Lower lobe of right lung (tissue), 2 donors: Measurements from ENCODE around the gene HCLS1. TPM values are rescaled to one million over a fixed set of nuclear protein-coding genes. Genes with fewer than 3 reads are reported as not detected.

ENCODE experiments used
- ATAC-seq, 2 donors: fragments of 200-7000 bp; cut with Tn5 transposase; one replicate each; pipeline ENCODE4 v1.9.1; 2020 to 2022; ENCODE audit warnings: mild to moderate bottlenecking in 2 of 2, moderate library complexity in 2 of 2
- DNase-seq: peaks from one replicate; pipeline ENCODE4 v3.0.0-alpha.2; 2020
- H3K27ac ChIP-seq: fragments of 200-600 bp; one replicate; pipeline ENCODE4 v1.8.0; 2022
- H3K27me3 ChIP-seq: fragments of 200-600 bp; one replicate; pipeline ENCODE4 v1.8.0; 2022; ENCODE audit warnings: low read depth
- H3K36me3 ChIP-seq: fragments of 200-600 bp; one replicate; pipeline ENCODE4 v1.8.0; 2022; ENCODE audit warnings: mild to moderate bottlenecking
- H3K4me1 ChIP-seq: fragments of 200-600 bp; one replicate; pipeline ENCODE4 v1.8.0; 2022
- H3K4me3 ChIP-seq: fragments of 200-600 bp; one replicate; pipeline ENCODE4 v1.8.0; 2022; ENCODE audit warnings: mild to moderate bottlenecking
- H3K9me3 ChIP-seq: fragments of 200-600 bp; one replicate; pipeline ENCODE4 v1.8.0; 2022
- CTCF ChIP-seq: fragments of 200-600 bp; IDR thresholded peaks from one replicate; pipeline ENCODE4 v1.8.0; 2022; ENCODE audit warnings: antibody characterized with exemption, mild to moderate bottlenecking
- intact Hi-C: fragments of 100-400 bp; cut with DNase I; formaldehyde crosslinking; loops from one replicate; pipeline ENCODE4 v1.11.0; 2022
- long read RNA-seq: library from polyadenylated mRNA; unstranded; transcript quantifications from one replicate; pipeline ENCODE4 v2.0.0, GENCODE V29; 2021
- total RNA-seq: library from RNA; stranded (reverse); fragmentation: NEBNext Ultra II Directional; extraction: Animal tissue kit (Norgen Biotek cat#: 25700); gene quantifications from one replicate; pipeline ENCODE4 v1.2.1, GENCODE V29; 2021
- donor health status: DM: no; HTN: yes; CAD: no; lungs with severe emphysema.

HCLS1 gene
- total RNA-seq, result 93.6 TPM
- long read RNA-seq, transcript HCLS1-201 (14 exons, 2,000 nt), result major isoform, 109 of 145 reads
- long read RNA-seq, partial matches to known transcripts, result 18 of 145 reads
- long read RNA-seq, other reads (novel, unspliced or antisense), result 13 of 145 reads

- peaks cover 45% of the 10 kb centered on the region for H3K36me3 ChIP-seq
- H3K27ac ChIP-seq, result peak within 1 kb of the TSS; percentile 85
- no peaks in the 10 kb centered on the region for H3K27me3 ChIP-seq
- TF ChIP-seq CTCF, result no peak
- peak within 1 kb of the TSS; percentile 50 for H3K4me3 ChIP-seq
- intact Hi-C loops, result no loop called here
- H3K4me1 ChIP-seq, result peaks cover 21% of the 10 kb centered on the region
- no peaks in the 10 kb centered on the region for H3K9me3 ChIP-seq
- DNase-seq (peak; percentile 74), ATAC-seq (peak; percentile 83 to 85)
These were observed at the start of gene HCLS1 for GRCh38 chr3:121660356-121661171. Gene HCLS1 (minus strand): TSS chr3:121660903. CDS start chr3:121658347, 2,556 bp downstream.

- Histone ChIP-seq H3K27me3 (no peaks in the 10 kb centered on the region), H3K27ac (no peak overlapping the region), H3K4me1 (no peaks in the 10 kb centered on the region), H3K36me3 (peaks cover 61% of the 10 kb centered on the region), H3K9me3 (no peaks in the 10 kb centered on the region), H3K4me3 (no peak overlapping the region)
- no peak for DNase-seq
- no peak for ATAC-seq
- TF ChIP-seq CTCF, result no peak
- intact Hi-C loops, result no loop called here
These were observed 49.6 kb upstream of the HCLS1 start for GRCh38 chr3:121710347-121710746.

GRCh38 chr3:121707531-121708273 is 47.0 kb upstream of the HCLS1 start:
- ATAC-seq, result no peak
- H3K9me3 ChIP-seq, result no peaks in the 10 kb centered on the region
- TF ChIP-seq CTCF, result no peak
- DNase-seq, result no peak
- no peak overlapping the region for H3K27ac ChIP-seq
- H3K4me3 ChIP-seq, result no peak overlapping the region
- intact Hi-C loops, result no loop called here
- H3K27me3 ChIP-seq, result no peaks in the 10 kb centered on the region
- no peaks in the 10 kb centered on the region for H3K4me1 ChIP-seq
- peaks cover 46% of the 10 kb centered on the region for H3K36me3 ChIP-seq

GRCh38 chr3:121705541-121705940 is 44.8 kb upstream of the HCLS1 start:
- Histone ChIP-seq H3K9me3 (no peaks in the 10 kb centered on the region), H3K4me3 (no peak overlapping the region), H3K36me3 (peaks cover 55% of the 10 kb centered on the region), H3K27me3 (no peaks in the 10 kb centered on the region), H3K4me1 (no peaks in the 10 kb centered on the region), H3K27ac (no peak overlapping the region)
- ATAC-seq (no peak), DNase-seq (no peak)
- TF ChIP-seq CTCF, result no peak
- intact Hi-C loops, result no loop called here

- no peak for ATAC-seq
- H3K4me3 ChIP-seq, result no peak overlapping the region
- H3K4me1 ChIP-seq, result no peaks in the 10 kb centered on the region
- DNase-seq, result no peak
- intact Hi-C loops, result no loop called here
- no peaks in the 10 kb centered on the region for H3K9me3 ChIP-seq
- no peaks in the 10 kb centered on the region for H3K27me3 ChIP-seq
- TF ChIP-seq CTCF, result no peak
- H3K27ac ChIP-seq, result no peak overlapping the region
- H3K36me3 ChIP-seq, result peaks cover 67% of the 10 kb centered on the region
These were observed 43.3 kb upstream of the HCLS1 start for GRCh38 chr3:121703973-121704372.
